ENCODE results near the gene WDR33.
"Not testable (repeated sequence)": the region's sequence is repeated elsewhere in the genome, so short reads cannot be mapped to it uniquely, and the experiment has no call there.

Gene WDR33

DNA sequence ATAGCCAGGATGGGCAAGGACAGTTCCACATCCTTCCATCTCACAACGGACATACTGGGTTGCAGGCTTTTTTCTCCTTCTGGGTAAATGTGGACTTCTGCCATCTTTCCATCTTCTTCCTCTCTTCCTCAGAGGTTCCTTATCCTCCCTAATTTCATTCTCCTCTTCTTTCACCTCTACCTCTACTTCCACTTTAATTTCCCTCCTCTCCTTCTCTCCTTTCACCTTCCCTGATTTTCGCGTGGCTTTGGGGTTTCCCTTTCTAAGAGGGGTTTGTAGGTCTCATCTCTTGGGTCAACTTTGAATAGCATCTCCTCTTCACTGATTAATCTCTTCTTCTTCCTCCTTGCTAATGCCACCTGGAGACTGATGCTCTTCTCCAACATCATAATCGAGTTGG is 29.9 kb upstream of the WDR33 start:
- H3K27ac ChIP-seq = no peak overlapping the region
- no peak overlapping the region for H3K4me3 ChIP-seq (ENCODE audit: low read depth in 1 of 2, low read length in 1 of 2)
- no peaks in the 10 kb centered on the region for H3K9me3 ChIP-seq
- no peaks in the 10 kb centered on the region for H3K27me3 ChIP-seq
- no peaks in the 10 kb centered on the region for H3K4me1 ChIP-seq (ENCODE audit: control insufficient read depth in 1 of 2, insufficient read depth in 1 of 2, low read depth in 1 of 2, low read length in 1 of 2)
- TF ChIP-seq, protein P1, sequence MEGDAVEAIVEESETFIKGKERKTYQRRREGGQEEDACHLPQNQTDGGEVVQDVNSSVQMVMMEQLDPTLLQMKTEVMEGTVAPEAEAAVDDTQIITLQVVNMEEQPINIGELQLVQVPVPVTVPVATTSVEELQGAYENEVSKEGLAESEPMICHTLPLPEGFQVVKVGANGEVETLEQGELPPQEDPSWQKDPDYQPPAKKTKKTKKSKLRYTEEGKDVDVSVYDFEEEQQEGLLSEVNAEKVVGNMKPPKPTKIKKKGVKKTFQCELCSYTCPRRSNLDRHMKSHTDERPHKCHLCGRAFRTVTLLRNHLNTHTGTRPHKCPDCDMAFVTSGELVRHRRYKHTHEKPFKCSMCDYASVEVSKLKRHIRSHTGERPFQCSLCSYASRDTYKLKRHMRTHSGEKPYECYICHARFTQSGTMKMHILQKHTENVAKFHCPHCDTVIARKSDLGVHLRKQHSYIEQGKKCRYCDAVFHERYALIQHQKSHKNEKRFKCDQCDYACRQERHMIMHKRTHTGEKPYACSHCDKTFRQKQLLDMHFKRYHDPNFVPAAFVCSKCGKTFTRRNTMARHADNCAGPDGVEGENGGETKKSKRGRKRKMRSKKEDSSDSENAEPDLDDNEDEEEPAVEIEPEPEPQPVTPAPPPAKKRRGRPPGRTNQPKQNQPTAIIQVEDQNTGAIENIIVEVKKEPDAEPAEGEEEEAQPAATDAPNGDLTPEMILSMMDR (IDR thresholded peaks at IDR 0.05) = no peak
- H3K36me3 ChIP-seq = peaks cover 9% of the 10 kb centered on the region

- Histone ChIP-seq H3K9me3 (no peaks in the 10 kb centered on the region), H3K27ac (no peak overlapping the region), H3K27me3 (no peaks in the 10 kb centered on the region), H3K4me1 (ENCODE audit: control insufficient read depth in 1 of 2, insufficient read depth in 1 of 2, low read depth in 1 of 2, low read length in 1 of 2) (no peaks in the 10 kb centered on the region), H3K36me3 (no peaks in the 10 kb centered on the region), H3K4me3 (ENCODE audit: low read depth in 1 of 2, low read length in 1 of 2) (no peak overlapping the region)
- TF ChIP-seq, protein P1 (IDR thresholded peaks at IDR 0.05) = no peak
These were observed 24.0 kb upstream of the WDR33 start for GRCh38 chr2:127834951-127835350.

GRCh38 chr2:127829845-127830246 is 18.9 kb upstream of the WDR33 start:
- TF ChIP-seq, protein P1 (IDR thresholded peaks at IDR 0.05) = no peak
- Histone ChIP-seq H3K9me3 (no peaks in the 10 kb centered on the region), H3K27me3 (no peaks in the 10 kb centered on the region), H3K4me3 (ENCODE audit: low read depth in 1 of 2, low read length in 1 of 2) (no peak overlapping the region), H3K27ac (no peak overlapping the region), H3K4me1 (ENCODE audit: control insufficient read depth in 1 of 2, insufficient read depth in 1 of 2, low read depth in 1 of 2, low read length in 1 of 2) (no peaks in the 10 kb centered on the region), H3K36me3 (no peaks in the 10 kb centered on the region)

DNA sequence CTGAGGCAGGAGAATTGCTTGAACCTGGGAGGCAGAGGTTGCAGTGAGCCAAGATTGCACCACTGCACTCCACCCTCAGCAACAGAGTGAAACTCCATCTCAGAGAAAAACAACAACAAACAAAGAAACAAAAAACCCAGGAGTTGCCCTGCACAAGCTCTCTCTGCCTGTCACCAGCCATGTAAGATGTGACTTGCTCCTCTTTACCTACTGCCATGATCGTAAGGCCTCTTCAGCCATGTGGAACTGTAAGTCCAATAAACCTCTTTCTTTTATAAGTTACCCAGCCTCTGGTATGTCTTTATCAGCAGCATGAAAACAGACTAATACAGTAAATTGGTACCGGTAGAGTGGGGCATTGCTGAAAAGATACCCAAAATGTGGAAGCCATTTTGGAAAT is 15.7 kb upstream of the WDR33 start:
- not testable (repeated sequence) for H3K9me3 ChIP-seq; H3K4me3 ChIP-seq (ENCODE audit: low read depth in 1 of 2, low read length in 1 of 2); H3K27me3 ChIP-seq; H3K4me1 ChIP-seq (ENCODE audit: control insufficient read depth in 1 of 2, insufficient read depth in 1 of 2, low read depth in 1 of 2, low read length in 1 of 2); H3K36me3 ChIP-seq; H3K27ac ChIP-seq

- no peaks in the 10 kb centered on the region for H3K36me3 ChIP-seq
- H3K4me3 ChIP-seq (ENCODE audit: low read depth in 1 of 2, low read length in 1 of 2) = no peak overlapping the region
- TF ChIP-seq, protein P1 (IDR thresholded peaks at IDR 0.05) = no peak
- no peak overlapping the region for H3K27ac ChIP-seq
- H3K27me3 ChIP-seq = no peaks in the 10 kb centered on the region
- no peaks in the 10 kb centered on the region for H3K4me1 ChIP-seq (ENCODE audit: control insufficient read depth in 1 of 2, insufficient read depth in 1 of 2, low read depth in 1 of 2, low read length in 1 of 2)
- no peaks in the 10 kb centered on the region for H3K9me3 ChIP-seq
These were observed 15.1 kb upstream of the WDR33 start for GRCh38 chr2:127826047-127826446.

- H3K4me1 ChIP-seq (ENCODE audit: control insufficient read depth in 1 of 2, insufficient read depth in 1 of 2, low read depth in 1 of 2, low read length in 1 of 2) = no peaks in the 10 kb centered on the region
- H3K9me3 ChIP-seq = peaks cover 17% of the 10 kb centered on the region
- no peaks in the 10 kb centered on the region for H3K27me3 ChIP-seq
- H3K36me3 ChIP-seq = no peaks in the 10 kb centered on the region
- TF ChIP-seq, protein P1 (IDR thresholded peaks at IDR 0.05) = no peak
- H3K4me3 ChIP-seq (ENCODE audit: low read depth in 1 of 2, low read length in 1 of 2) = no peak overlapping the region
- no peak overlapping the region for H3K27ac ChIP-seq
These were observed 9.2 kb upstream of the WDR33 start for GRCh38 chr2:127820080-127820668.
